ENCODE results near the gene ISG20L2.

GRCh38 chr1:156705321-156705917 lies 23.1 kb downstream of the ISG20L2 start, which contains the start of gene CRABP2:
- TF ChIP-seq EZH2 (IDR thresholded peaks at IDR 0.05; ENCODE audit: low read length, missing control alignments) = no peak
- TF ChIP-seq, protein P1, sequence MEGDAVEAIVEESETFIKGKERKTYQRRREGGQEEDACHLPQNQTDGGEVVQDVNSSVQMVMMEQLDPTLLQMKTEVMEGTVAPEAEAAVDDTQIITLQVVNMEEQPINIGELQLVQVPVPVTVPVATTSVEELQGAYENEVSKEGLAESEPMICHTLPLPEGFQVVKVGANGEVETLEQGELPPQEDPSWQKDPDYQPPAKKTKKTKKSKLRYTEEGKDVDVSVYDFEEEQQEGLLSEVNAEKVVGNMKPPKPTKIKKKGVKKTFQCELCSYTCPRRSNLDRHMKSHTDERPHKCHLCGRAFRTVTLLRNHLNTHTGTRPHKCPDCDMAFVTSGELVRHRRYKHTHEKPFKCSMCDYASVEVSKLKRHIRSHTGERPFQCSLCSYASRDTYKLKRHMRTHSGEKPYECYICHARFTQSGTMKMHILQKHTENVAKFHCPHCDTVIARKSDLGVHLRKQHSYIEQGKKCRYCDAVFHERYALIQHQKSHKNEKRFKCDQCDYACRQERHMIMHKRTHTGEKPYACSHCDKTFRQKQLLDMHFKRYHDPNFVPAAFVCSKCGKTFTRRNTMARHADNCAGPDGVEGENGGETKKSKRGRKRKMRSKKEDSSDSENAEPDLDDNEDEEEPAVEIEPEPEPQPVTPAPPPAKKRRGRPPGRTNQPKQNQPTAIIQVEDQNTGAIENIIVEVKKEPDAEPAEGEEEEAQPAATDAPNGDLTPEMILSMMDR (conservative IDR thresholded peaks at IDR 0.05 in 1 of 2, IDR thresholded peaks at IDR 0.05 in 1 of 2; ENCODE audit: low read depth in 1 of 2, low read length in 2 of 2) = no peak

Measured in fibroblast of lung (primary cell).